Measurements from ENCODE around the gene EEPD1. TPM values are rescaled to one million over a fixed set of nuclear protein-coding genes. Genes with fewer than 3 reads are reported as not detected.
"Not testable (repeated sequence)": the region's sequence is repeated elsewhere in the genome, so short reads cannot be mapped to it uniquely, and the experiment has no call there.

EEPD1 gene
- total RNA-seq, 1 experiment from 2014 or later: 48.0 TPM

DNA sequence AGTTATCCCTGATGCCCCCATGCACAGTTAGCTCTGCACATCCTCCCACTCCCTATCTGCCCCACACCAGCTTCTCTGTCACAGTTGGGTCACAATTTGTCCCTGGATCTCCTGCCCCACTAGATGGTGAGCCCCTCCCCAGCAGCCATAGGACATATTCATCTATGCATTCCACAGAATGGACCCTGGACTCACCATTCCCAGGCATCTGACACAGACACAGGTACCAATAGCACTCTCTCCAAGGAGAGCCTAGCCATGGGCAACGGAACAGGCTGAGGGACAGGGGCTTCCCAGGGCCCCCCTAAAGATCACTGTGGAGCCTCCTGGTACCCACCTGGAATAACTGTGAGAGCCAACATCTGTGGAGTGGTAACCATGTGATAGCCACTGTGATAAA lies 34.7 kb upstream of the EEPD1 start:
- CTCF ChIA-PET: interaction anchor here (0.6 kb wide), 1 partner anchor 202 kb away, joined by 8 read pairs; no protein-coding TSS in a partner anchor
- Histone ChIP-seq H3K4me1 (ENCODE audit: control insufficient read depth, insufficient read depth, low read length) (peaks cover 25% of the 10 kb centered on the region), H3K27me3 (ENCODE audit: control insufficient read depth, insufficient read depth, low read length) (no peaks in the 10 kb centered on the region), H3K4me3 (ENCODE audit: low read depth in 2 of 2, low read length in 2 of 2) (no peak overlapping the region), H3K9me3 (ENCODE audit: control insufficient read depth, insufficient read depth, low read depth, low read length) (peaks cover 5% of the 10 kb centered on the region; the same call in 1 of the 2 replicates), H3K36me3 (ENCODE audit: control insufficient read depth, insufficient read depth, low read length) (no peaks in the 10 kb centered on the region), H3K27ac (ENCODE audit: low read length) (peak overlapping the region; percentile 74)
- DNase-seq (ENCODE audit: low read depth, low spot score): no peak
- in situ Hi-C loops (cut with HindIII; ENCODE audit: low pct_unique_long_range_greater_than_20kb, low sequenced_read_pairs): loop anchor here (25.0 kb wide), 1 partner anchor 131 kb away; no protein-coding TSS in a partner anchor
- BruUV-seq (replicated peaks): no TSS peak
- POLR2A ChIA-PET: interaction anchor here (0.6 kb wide), 1 partner anchor 133 kb away, joined by 3 read pairs; no protein-coding TSS in a partner anchor
- intact Hi-C loops (cut with micrococcal nuclease; ENCODE audit: unreplicated experiment): no loop called here
- TF ChIP-seq, protein P1, sequence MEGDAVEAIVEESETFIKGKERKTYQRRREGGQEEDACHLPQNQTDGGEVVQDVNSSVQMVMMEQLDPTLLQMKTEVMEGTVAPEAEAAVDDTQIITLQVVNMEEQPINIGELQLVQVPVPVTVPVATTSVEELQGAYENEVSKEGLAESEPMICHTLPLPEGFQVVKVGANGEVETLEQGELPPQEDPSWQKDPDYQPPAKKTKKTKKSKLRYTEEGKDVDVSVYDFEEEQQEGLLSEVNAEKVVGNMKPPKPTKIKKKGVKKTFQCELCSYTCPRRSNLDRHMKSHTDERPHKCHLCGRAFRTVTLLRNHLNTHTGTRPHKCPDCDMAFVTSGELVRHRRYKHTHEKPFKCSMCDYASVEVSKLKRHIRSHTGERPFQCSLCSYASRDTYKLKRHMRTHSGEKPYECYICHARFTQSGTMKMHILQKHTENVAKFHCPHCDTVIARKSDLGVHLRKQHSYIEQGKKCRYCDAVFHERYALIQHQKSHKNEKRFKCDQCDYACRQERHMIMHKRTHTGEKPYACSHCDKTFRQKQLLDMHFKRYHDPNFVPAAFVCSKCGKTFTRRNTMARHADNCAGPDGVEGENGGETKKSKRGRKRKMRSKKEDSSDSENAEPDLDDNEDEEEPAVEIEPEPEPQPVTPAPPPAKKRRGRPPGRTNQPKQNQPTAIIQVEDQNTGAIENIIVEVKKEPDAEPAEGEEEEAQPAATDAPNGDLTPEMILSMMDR (IDR thresholded peaks at IDR 0.05): no peak
- TF ChIP-seq, protein P2, sequence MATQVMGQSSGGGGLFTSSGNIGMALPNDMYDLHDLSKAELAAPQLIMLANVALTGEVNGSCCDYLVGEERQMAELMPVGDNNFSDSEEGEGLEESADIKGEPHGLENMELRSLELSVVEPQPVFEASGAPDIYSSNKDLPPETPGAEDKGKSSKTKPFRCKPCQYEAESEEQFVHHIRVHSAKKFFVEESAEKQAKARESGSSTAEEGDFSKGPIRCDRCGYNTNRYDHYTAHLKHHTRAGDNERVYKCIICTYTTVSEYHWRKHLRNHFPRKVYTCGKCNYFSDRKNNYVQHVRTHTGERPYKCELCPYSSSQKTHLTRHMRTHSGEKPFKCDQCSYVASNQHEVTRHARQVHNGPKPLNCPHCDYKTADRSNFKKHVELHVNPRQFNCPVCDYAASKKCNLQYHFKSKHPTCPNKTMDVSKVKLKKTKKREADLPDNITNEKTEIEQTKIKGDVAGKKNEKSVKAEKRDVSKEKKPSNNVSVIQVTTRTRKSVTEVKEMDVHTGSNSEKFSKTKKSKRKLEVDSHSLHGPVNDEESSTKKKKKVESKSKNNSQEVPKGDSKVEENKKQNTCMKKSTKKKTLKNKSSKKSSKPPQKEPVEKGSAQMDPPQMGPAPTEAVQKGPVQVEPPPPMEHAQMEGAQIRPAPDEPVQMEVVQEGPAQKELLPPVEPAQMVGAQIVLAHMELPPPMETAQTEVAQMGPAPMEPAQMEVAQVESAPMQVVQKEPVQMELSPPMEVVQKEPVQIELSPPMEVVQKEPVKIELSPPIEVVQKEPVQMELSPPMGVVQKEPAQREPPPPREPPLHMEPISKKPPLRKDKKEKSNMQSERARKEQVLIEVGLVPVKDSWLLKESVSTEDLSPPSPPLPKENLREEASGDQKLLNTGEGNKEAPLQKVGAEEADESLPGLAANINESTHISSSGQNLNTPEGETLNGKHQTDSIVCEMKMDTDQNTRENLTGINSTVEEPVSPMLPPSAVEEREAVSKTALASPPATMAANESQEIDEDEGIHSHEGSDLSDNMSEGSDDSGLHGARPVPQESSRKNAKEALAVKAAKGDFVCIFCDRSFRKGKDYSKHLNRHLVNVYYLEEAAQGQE (IDR thresholded peaks at IDR 0.05; ENCODE audit: insufficient read depth in 1 of 2, low read depth in 2 of 2, low read length in 1 of 2): no peak
- TF ChIP-seq SIN3A (IDR thresholded peaks at IDR 0.05; ENCODE audit: borderline replicate concordance, insufficient read depth, low read depth, low read length) (no peak), POLR2AphosphoS5 (IDR thresholded peaks at IDR 0.05; ENCODE audit: low read depth, low read length) (no peak), TCF7L2 (IDR thresholded peaks at IDR 0.05; ENCODE audit: low read depth, low read length) (no peak)
- no peak for ATAC-seq

DNA sequence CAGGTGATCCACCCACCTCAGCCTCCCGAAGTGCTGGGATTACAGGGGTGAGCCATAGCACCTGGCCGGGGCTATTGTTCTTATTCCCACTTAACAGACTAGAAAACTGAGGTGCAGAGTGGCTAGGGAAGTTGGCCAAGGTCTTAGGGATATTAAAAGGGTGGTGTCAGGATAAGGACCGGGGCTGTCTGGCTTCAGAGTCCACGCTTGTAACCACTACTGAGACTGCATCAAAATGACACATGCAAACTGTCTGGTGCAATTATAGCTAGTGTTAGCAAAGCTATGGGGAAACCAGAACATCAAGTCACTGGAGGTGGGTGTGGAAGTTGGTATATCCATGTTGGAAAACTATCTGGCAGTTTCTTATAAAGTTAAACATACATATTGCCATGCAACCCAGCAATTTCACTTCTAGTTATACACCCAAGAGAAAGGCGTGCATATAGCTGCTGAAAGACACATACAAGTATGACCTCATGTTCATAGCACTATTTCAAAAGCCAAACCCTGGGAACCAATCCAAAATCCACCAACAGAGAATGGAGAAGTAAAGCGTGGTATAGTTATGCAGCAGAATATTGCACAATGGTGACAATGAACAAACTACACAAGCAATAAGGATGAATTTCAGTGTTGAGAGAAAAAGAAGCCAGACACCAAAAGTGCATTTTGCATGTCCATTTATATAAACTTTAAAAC lies 33.9 kb upstream of the EEPD1 start:
- TF ChIP-seq, protein P2 (IDR thresholded peaks at IDR 0.05; ENCODE audit: insufficient read depth in 1 of 2, low read depth in 2 of 2, low read length in 1 of 2): no peak
- TF ChIP-seq SIN3A (IDR thresholded peaks at IDR 0.05; ENCODE audit: borderline replicate concordance, insufficient read depth, low read depth, low read length): no peak
- no peak for TF ChIP-seq TCF7L2 (IDR thresholded peaks at IDR 0.05; ENCODE audit: low read depth, low read length)
- peaks cover 5% of the 10 kb centered on the region; the same call in 1 of the 2 replicates for H3K9me3 ChIP-seq (ENCODE audit: control insufficient read depth, insufficient read depth, low read depth, low read length)
- in situ Hi-C loops (cut with HindIII; ENCODE audit: low pct_unique_long_range_greater_than_20kb, low sequenced_read_pairs): loop anchor here (25.0 kb wide), 1 partner anchor 132 kb away; no protein-coding TSS in a partner anchor
- no peaks in the 10 kb centered on the region for H3K27me3 ChIP-seq (ENCODE audit: control insufficient read depth, insufficient read depth, low read length)
- DNase-seq (ENCODE audit: low read depth, low spot score) (peak; percentile 42), ATAC-seq (no peak)
- no peak overlapping the region for H3K4me3 ChIP-seq (ENCODE audit: low read depth in 2 of 2, low read length in 2 of 2)
- H3K36me3 ChIP-seq (ENCODE audit: control insufficient read depth, insufficient read depth, low read length): no peaks in the 10 kb centered on the region
- POLR2A ChIA-PET: no interaction called here
- BruUV-seq (replicated peaks): no TSS peak
- H3K4me1 ChIP-seq (ENCODE audit: control insufficient read depth, insufficient read depth, low read length): peaks cover 25% of the 10 kb centered on the region
- CTCF ChIA-PET: no interaction called here
- no peak overlapping the region for H3K27ac ChIP-seq (ENCODE audit: low read length)
- intact Hi-C loops (cut with micrococcal nuclease; ENCODE audit: unreplicated experiment): no loop called here

DNA sequence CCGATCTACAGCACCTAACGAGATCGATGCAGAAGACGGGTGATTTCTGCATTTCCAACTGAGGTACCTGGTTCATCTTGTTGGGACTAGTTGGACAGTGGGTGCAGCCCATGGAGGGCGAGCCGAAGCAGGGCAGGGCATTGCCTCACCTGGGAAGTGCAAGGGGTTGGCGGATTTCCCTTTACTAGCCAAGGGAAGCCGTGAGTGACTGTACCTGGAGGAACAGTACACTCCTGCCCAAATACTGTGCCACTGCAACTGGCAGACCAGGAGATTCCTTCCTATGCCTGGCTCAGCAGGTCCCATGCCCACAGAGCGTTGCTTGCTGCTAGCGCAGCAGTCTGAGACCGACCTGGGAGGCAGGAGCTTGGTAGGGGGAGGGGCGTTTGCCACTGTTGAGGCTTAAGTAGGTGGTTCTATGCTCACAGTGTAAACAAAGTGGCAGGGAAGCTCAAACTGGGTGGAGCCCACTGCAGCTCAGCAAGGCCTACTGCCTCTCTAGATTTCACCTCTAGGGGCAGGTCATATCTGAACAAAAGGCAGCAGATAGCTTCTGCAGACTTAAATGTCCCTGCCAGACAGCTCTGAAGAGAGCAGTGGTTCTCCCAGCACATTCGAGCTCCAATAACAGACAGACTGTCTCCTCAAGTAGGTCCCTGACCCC lies 32.9 kb upstream of the EEPD1 start:
- intact Hi-C loops (cut with micrococcal nuclease; ENCODE audit: unreplicated experiment); H3K9me3 ChIP-seq (ENCODE audit: control insufficient read depth, insufficient read depth, low read depth, low read length); BruUV-seq (replicated peaks); H3K36me3 ChIP-seq (ENCODE audit: control insufficient read depth, insufficient read depth, low read length); H3K4me3 ChIP-seq (ENCODE audit: low read depth in 2 of 2, low read length in 2 of 2); DNase-seq (ENCODE audit: low read depth, low spot score); H3K27ac ChIP-seq (ENCODE audit: low read length); H3K27me3 ChIP-seq (ENCODE audit: control insufficient read depth, insufficient read depth, low read length); ATAC-seq: not testable (repeated sequence)
- peaks cover 25% of the 10 kb centered on the region for H3K4me1 ChIP-seq (ENCODE audit: control insufficient read depth, insufficient read depth, low read length)
- ChIA-PET CTCF (interaction anchor here (0.6 kb wide), 1 partner anchor 199 kb away, joined by 5 read pairs; no protein-coding TSS in a partner anchor), POLR2A (interaction anchor here (0.6 kb wide), 1 partner anchor 37 kb away, joined by 4 read pairs; no protein-coding TSS in a partner anchor)
- in situ Hi-C loops (cut with HindIII; ENCODE audit: low pct_unique_long_range_greater_than_20kb, low sequenced_read_pairs): loop anchor here (25.0 kb wide), 1 partner anchor 133 kb away; no protein-coding TSS in a partner anchor

DNA sequence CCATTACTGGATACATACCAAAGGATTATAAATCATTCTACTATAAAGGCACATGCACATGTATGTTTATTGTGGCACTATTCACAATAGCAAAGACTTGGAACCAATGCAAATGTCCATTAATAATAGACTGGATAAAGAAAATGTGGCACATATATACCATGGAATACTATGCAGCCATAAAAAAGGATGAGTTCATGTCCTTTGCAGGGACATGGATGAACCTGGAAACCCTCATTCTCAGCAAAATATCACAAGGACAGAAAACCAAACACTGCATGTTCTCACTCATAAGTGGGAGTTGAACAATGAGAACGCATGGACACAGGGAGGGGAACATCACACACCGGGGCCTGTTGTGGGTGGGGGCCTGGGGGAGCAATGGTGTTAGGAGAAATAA lies 27.4 kb upstream of the EEPD1 start:
- intact Hi-C loops (cut with micrococcal nuclease; ENCODE audit: unreplicated experiment): loop anchor here (5.0 kb wide), 1 partner anchor 138 kb away; no protein-coding TSS in a partner anchor
- ATAC-seq; H3K36me3 ChIP-seq (ENCODE audit: control insufficient read depth, insufficient read depth, low read length); CTCF ChIA-PET; H3K9me3 ChIP-seq (ENCODE audit: control insufficient read depth, insufficient read depth, low read depth, low read length); POLR2A ChIA-PET; BruUV-seq (replicated peaks); in situ Hi-C loops (cut with HindIII; ENCODE audit: low pct_unique_long_range_greater_than_20kb, low sequenced_read_pairs); H3K27me3 ChIP-seq (ENCODE audit: control insufficient read depth, insufficient read depth, low read length); H3K4me3 ChIP-seq (ENCODE audit: low read depth in 2 of 2, low read length in 2 of 2); H3K27ac ChIP-seq (ENCODE audit: low read length); DNase-seq (ENCODE audit: low read depth, low spot score): not testable (repeated sequence)
- peaks cover 25% of the 10 kb centered on the region for H3K4me1 ChIP-seq (ENCODE audit: control insufficient read depth, insufficient read depth, low read length)

Measured in Panc1 (cell line).